ENCODE measurements around the gene CALU. TPM values are rescaled to one million over a fixed set of nuclear protein-coding genes. Genes with fewer than 3 reads are reported as not detected.

The CALU gene
- total RNA-seq, 1 experiment from 2014 or later: 168 TPM

DNA sequence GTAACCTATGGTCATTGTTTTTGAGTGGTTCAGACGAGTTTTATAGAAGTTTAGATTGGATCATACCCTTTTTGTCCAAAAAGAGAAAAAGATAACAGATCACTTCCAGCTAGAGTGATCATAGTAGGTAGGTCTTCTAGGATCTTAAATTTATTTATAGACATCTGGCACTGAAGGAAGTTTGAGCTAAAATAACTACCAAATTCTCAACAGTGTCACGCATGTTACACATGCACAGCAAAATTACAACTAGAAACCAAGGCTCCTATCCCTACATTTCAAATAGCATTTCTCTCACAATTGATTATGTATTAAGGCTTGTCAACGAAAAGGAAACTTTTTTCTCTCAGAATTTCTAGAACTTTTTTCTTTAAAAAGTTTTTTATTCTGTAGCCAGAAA, 2.3 kb downstream of the CALU start:
- H3T11ph ChIP-seq (ENCODE audit: low read length): no peak overlapping the region
- H3K4me1 ChIP-seq (ENCODE audit: insufficient read depth, low read length): no peaks in the 10 kb centered on the region; the same call in 1 of the 2 replicates
- H2BK120ac ChIP-seq (ENCODE audit: low read depth, low read length, poor library complexity, severe bottlenecking): no peak overlapping the region
- no peak overlapping the region for H4K5ac ChIP-seq (ENCODE audit: insufficient read length, low read depth, low read length)
- H2BK20ac ChIP-seq (ENCODE audit: low read depth, low read length, poor library complexity, severe bottlenecking): no peak overlapping the region
- peaks cover 7% of the 10 kb centered on the region for H3K79me1 ChIP-seq (ENCODE audit: insufficient read depth, low read depth, low read length, poor library complexity, severe bottlenecking)
- H3K27me3 Mint-ChIP-seq (ENCODE audit: low read depth): peaks cover 6% of the 10 kb centered on the region
- no peak overlapping the region for H3K23ac ChIP-seq (ENCODE audit: insufficient read length, low read depth, low read length)
- H3K27ac Mint-ChIP-seq: no peak overlapping the region
- no peak overlapping the region for H3K18ac ChIP-seq (ENCODE audit: insufficient read length, low read depth, low read length)
- peaks cover 8% of the 10 kb centered on the region for H3K23me2 ChIP-seq (ENCODE audit: insufficient read length, low read depth, low read length, poor library complexity, severe bottlenecking)
- no peak for DNase-seq
- WGBS (ENCODE audit: extremely low coverage, insufficient read length, low lambda C conversion rate): no CpG with 5 or more reads among the region's 3 CpGs
- H3K79me2 ChIP-seq (ENCODE audit: insufficient read depth, low read length): peaks cover 56% of the 10 kb centered on the region
- H2BK12ac ChIP-seq (ENCODE audit: insufficient read length, low read depth, low read length): no peak overlapping the region
- H3K27ac ChIP-seq (ENCODE audit: insufficient read length, low read depth, low read length): no peak overlapping the region
- no peak overlapping the region for H3K56ac ChIP-seq (ENCODE audit: insufficient read length, low read depth, low read length)
- H3K36me3 Mint-ChIP-seq (ENCODE audit: insufficient read depth in 1 of 3, low read depth in 3 of 3): peaks cover 0 to 6% (median 6%) of the 10 kb centered on the region in 3 experiments; a peak in 4 of 7 replicates
- no peak overlapping the region for H3K4me3 Mint-ChIP-seq
- no peak overlapping the region for H3K9ac ChIP-seq (ENCODE audit: extremely low read depth, insufficient read length, low read length)
- no peak overlapping the region for H3K14ac ChIP-seq (ENCODE audit: insufficient read depth, low read length)
- no peak overlapping the region for H2BK15ac ChIP-seq (ENCODE audit: low read depth, low read length)
- H4K20me1 ChIP-seq (ENCODE audit: control insufficient read depth, insufficient read depth, insufficient read length): no peaks in the 10 kb centered on the region
- no peak overlapping the region for H4K91ac ChIP-seq (ENCODE audit: insufficient read length, low read depth, low read length)
- no peak overlapping the region for H2BK5ac ChIP-seq (ENCODE audit: insufficient read length, low read length)
- no peaks in the 10 kb centered on the region for H3K9me3 Mint-ChIP-seq
- no peak overlapping the region for H3K4ac ChIP-seq (ENCODE audit: low read depth, low read length)
- peaks cover 25 to 32% of the 10 kb centered on the region in 2 experiments for H3K4me1 Mint-ChIP-seq
- H2AFZ ChIP-seq (ENCODE audit: low read length): no peak overlapping the region
- no peak overlapping the region for H3K4me2 ChIP-seq (ENCODE audit: insufficient read depth, insufficient read length, low read length)
- no peaks in the 10 kb centered on the region for H3K9me3 ChIP-seq (ENCODE audit: control insufficient read depth, low read depth, low read length)
- H2AK5ac ChIP-seq (ENCODE audit: insufficient read length, low read length): no peak overlapping the region
- H4K8ac ChIP-seq (replicated peaks; ENCODE audit: insufficient read length, low read depth, low read length): no peak overlapping the region
- TF ChIP-seq, protein P1, sequence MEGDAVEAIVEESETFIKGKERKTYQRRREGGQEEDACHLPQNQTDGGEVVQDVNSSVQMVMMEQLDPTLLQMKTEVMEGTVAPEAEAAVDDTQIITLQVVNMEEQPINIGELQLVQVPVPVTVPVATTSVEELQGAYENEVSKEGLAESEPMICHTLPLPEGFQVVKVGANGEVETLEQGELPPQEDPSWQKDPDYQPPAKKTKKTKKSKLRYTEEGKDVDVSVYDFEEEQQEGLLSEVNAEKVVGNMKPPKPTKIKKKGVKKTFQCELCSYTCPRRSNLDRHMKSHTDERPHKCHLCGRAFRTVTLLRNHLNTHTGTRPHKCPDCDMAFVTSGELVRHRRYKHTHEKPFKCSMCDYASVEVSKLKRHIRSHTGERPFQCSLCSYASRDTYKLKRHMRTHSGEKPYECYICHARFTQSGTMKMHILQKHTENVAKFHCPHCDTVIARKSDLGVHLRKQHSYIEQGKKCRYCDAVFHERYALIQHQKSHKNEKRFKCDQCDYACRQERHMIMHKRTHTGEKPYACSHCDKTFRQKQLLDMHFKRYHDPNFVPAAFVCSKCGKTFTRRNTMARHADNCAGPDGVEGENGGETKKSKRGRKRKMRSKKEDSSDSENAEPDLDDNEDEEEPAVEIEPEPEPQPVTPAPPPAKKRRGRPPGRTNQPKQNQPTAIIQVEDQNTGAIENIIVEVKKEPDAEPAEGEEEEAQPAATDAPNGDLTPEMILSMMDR (conservative IDR thresholded peaks at IDR 0.05): no peak
- H3K27me3 ChIP-seq (ENCODE audit: insufficient read depth, low read length): no peaks in the 10 kb centered on the region

Data from H9 (cell line).